ENCODE results near the gene DIP2C. TPM values are rescaled to one million over a fixed set of nuclear protein-coding genes. Genes with fewer than 3 reads are reported as not detected.

The DIP2C gene
- total RNA-seq, 3 donors from 2014 or later = 17.1 to 48.2 (median 20.3) TPM

- H3K36me3 ChIP-seq = no peaks in the 10 kb centered on the region
- H3K27me3 ChIP-seq = no peaks in the 10 kb centered on the region
- H3K4me1 ChIP-seq = no peaks in the 10 kb centered on the region
- no peak overlapping the region for H3K27ac ChIP-seq
- intact Hi-C loops (cut with DNase I; ENCODE audit: low total_unique reads) = no loop called here
- H3K4me3 ChIP-seq = no peak overlapping the region
- DNase-seq (ENCODE audit: low spot score in 2 of 2) = no peak
- H3K9me3 ChIP-seq = no peaks in the 10 kb centered on the region
- TF ChIP-seq POLR2A (IDR thresholded peaks at IDR 0.05) = no peak
- no peak for TF ChIP-seq POLR2AphosphoS5 (IDR thresholded peaks at IDR 0.05)
- no peak for TF ChIP-seq CTCF (IDR thresholded peaks at IDR 0.05)
These were observed 456.6 kb downstream of the DIP2C start for GRCh38 chr10:232878-233277.

GRCh38 chr10:232061-232460 is 457.4 kb downstream of the DIP2C start:
- Histone ChIP-seq H3K9me3 (no peaks in the 10 kb centered on the region), H3K27ac (no peak overlapping the region), H3K4me3 (no peak overlapping the region), H3K36me3 (no peaks in the 10 kb centered on the region), H3K27me3 (no peaks in the 10 kb centered on the region), H3K4me1 (no peaks in the 10 kb centered on the region)
- DNase-seq (ENCODE audit: low spot score in 2 of 2) = no peak
- intact Hi-C loops (cut with DNase I; ENCODE audit: low total_unique reads) = no loop called here
- TF ChIP-seq CTCF (IDR thresholded peaks at IDR 0.05) (no peak), POLR2A (IDR thresholded peaks at IDR 0.05) (no peak), POLR2AphosphoS5 (IDR thresholded peaks at IDR 0.05) (no peak)

GRCh38 chr10:230758-231157 is 458.7 kb downstream of the DIP2C start:
- no peak overlapping the region for H3K27ac ChIP-seq
- no peak for DNase-seq (ENCODE audit: low spot score in 2 of 2)
- H3K9me3 ChIP-seq = no peaks in the 10 kb centered on the region
- H3K4me3 ChIP-seq = no peak overlapping the region
- no peaks in the 10 kb centered on the region for H3K36me3 ChIP-seq
- H3K4me1 ChIP-seq = no peaks in the 10 kb centered on the region
- no peak for TF ChIP-seq POLR2AphosphoS5 (IDR thresholded peaks at IDR 0.05)
- TF ChIP-seq POLR2A (IDR thresholded peaks at IDR 0.05) = no peak
- no peak for TF ChIP-seq CTCF (IDR thresholded peaks at IDR 0.05)
- no peaks in the 10 kb centered on the region for H3K27me3 ChIP-seq
- intact Hi-C loops (cut with DNase I; ENCODE audit: low total_unique reads) = no loop called here

- H3K36me3 ChIP-seq = no peaks in the 10 kb centered on the region
- H3K27ac ChIP-seq = no peak overlapping the region
- TF ChIP-seq CTCF (IDR thresholded peaks at IDR 0.05) (no peak), POLR2AphosphoS5 (IDR thresholded peaks at IDR 0.05) (no peak), POLR2A (IDR thresholded peaks at IDR 0.05) (no peak)
- H3K4me3 ChIP-seq = no peak overlapping the region
- H3K27me3 ChIP-seq = no peaks in the 10 kb centered on the region
- H3K4me1 ChIP-seq = no peaks in the 10 kb centered on the region
- intact Hi-C loops (cut with DNase I; ENCODE audit: low total_unique reads) = no loop called here
- H3K9me3 ChIP-seq = no peaks in the 10 kb centered on the region
- no peak for DNase-seq (ENCODE audit: low spot score in 2 of 2)
These were observed 461.1 kb downstream of the DIP2C start for GRCh38 chr10:228366-228765.

- intact Hi-C loops (cut with DNase I; ENCODE audit: low total_unique reads) = no loop called here
- Histone ChIP-seq H3K4me3 (no peak overlapping the region), H3K27ac (no peak overlapping the region), H3K27me3 (no peaks in the 10 kb centered on the region), H3K36me3 (no peaks in the 10 kb centered on the region), H3K4me1 (no peaks in the 10 kb centered on the region), H3K9me3 (no peaks in the 10 kb centered on the region)
- no peak for DNase-seq (ENCODE audit: low spot score in 2 of 2)
- TF ChIP-seq CTCF (IDR thresholded peaks at IDR 0.05) (no peak), POLR2A (IDR thresholded peaks at IDR 0.05) (no peak), POLR2AphosphoS5 (IDR thresholded peaks at IDR 0.05) (no peak)
These were observed 462.5 kb downstream of the DIP2C start for GRCh38 chr10:227014-227413.
